Measurements from ENCODE around the gene APPL2. TPM values are rescaled to one million over a fixed set of nuclear protein-coding genes. Genes with fewer than 3 reads are reported as not detected.

APPL2 gene
- total RNA-seq, 4 donors from 2014 or later = 81.4 to 410 (median 151) TPM

DNA sequence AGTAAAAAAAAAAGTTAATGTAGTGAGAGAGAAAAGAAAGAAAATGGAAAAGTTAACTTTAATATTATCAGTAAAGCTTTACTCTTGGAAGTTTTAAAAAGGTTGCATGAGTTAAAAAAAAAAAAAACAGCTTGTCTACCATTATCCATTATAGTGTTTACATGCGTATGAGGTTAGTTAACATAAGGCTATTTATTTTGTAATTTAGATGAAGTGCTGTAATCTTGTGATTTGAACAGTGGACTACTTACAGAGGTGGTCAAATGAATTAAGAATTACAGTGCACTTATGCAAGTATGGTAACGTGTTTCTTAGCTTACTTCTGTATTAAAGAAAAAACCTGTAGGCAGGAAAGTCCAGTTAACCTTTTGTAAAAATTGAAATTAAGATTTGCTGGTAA, 97.7 kb downstream of the APPL2 start:
- Histone ChIP-seq H3K36me3 (peaks cover 0 to 67% (median 27%) of the 10 kb centered on the region in 4 donors), H3K9me3 (no peaks in the 10 kb centered on the region), H3K4me1 (no peaks in the 10 kb centered on the region), H3K27me3 (no peaks in the 10 kb centered on the region), H3K4me3 (no peak overlapping the region), H3K27ac (no peak overlapping the region)
- intact Hi-C loops (cut with DNase I; ENCODE audit: low total_unique reads) (no loop called here), in situ Hi-C loops (cut with MboI; ENCODE audit: low pct_ligation_motif_present in 1 of 4, low pct_unique_long_range_greater_than_20kb in 1 of 4, low sequenced_read_pairs in 3 of 4) (no loop called here)
- WGBS, 2 donors (ENCODE audit: low coverage in 1 of 2) = 97 to 98% methylated on average over 2 of the region's 2 CpGs
- no peak for DNase-seq
- no peak for TF ChIP-seq EP300 (IDR thresholded peaks at IDR 0.05; ENCODE audit: low read depth)
- TF ChIP-seq, protein P1, sequence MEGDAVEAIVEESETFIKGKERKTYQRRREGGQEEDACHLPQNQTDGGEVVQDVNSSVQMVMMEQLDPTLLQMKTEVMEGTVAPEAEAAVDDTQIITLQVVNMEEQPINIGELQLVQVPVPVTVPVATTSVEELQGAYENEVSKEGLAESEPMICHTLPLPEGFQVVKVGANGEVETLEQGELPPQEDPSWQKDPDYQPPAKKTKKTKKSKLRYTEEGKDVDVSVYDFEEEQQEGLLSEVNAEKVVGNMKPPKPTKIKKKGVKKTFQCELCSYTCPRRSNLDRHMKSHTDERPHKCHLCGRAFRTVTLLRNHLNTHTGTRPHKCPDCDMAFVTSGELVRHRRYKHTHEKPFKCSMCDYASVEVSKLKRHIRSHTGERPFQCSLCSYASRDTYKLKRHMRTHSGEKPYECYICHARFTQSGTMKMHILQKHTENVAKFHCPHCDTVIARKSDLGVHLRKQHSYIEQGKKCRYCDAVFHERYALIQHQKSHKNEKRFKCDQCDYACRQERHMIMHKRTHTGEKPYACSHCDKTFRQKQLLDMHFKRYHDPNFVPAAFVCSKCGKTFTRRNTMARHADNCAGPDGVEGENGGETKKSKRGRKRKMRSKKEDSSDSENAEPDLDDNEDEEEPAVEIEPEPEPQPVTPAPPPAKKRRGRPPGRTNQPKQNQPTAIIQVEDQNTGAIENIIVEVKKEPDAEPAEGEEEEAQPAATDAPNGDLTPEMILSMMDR (IDR thresholded peaks at IDR 0.05) = no peak
- TF ChIP-seq POLR2A (IDR thresholded peaks at IDR 0.05) = no peak
- no peak for TF ChIP-seq POLR2AphosphoS5 (IDR thresholded peaks at IDR 0.05)

Other genes with a start within 250 kb of the APPL2 start
- gene NOPCHAP1, start 249.9 kb downstream of the APPL2 start, total RNA-seq = 1 to 10 TPM in 3 of 4 donors, under 1 TPM in 1; 0.37 to 5.7 (median 2.2) TPM
- 1 to 10 TPM in 3 of 4 donors, under 1 TPM in 1; 0.37 to 4.8 (median 2.3) TPM for gene ALDH1L2, start 151.7 kb downstream of the APPL2 start, total RNA-seq
- gene WASHC4, start 128.4 kb downstream of the APPL2 start, total RNA-seq = 10 to 100 TPM; 18.0 to 70.3 (median 44.3) TPM
- 100 to 1,000 TPM in 1 of 4 donors, 10 to 100 TPM in 3; 14.1 to 120 (median 70.6) TPM for gene C12orf75, start 94.5 kb upstream of the APPL2 start, total RNA-seq

All from transverse colon (tissue), 4 donors.